ENCODE data around the gene MAGIX. TPM values are rescaled to one million over a fixed set of nuclear protein-coding genes. Genes with fewer than 3 reads are reported as not detected.
A peak's percentile ranks its signal among the peaks of the same experiment; 100 is the strongest.

Gene MAGIX
- total RNA-seq, 4 donors from 2014 or later: 5.6 to 28.8 (median 12.7) TPM

DNA sequence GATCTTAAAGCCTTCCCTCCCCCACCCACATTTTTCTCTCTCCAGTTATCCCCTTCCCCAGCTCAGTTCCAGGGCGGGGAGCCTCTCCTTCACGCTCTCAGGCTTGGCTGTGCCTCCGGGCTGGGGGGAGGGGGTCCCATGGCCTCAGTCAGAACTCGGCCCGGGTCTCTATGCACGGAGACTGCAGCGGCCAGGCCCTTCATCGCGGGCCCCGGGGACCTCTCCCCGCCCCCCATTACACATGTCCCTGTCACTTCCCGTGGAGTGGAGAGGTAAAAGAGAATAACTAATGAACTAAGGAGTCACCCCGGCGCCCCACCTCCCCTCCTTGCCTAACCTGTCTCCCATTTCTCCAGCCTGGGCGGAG lies 24.5 kb downstream of the MAGIX start:
- in situ Hi-C loops (cut with MboI; ENCODE audit: low pct_ligation_motif_present in 1 of 4, low pct_unique_long_range_greater_than_20kb in 1 of 4, low sequenced_read_pairs in 3 of 4) (no loop called here), intact Hi-C loops (cut with DNase I; ENCODE audit: low total_unique reads) (no loop called here)
- Histone ChIP-seq H3K9me3 (no peaks in the 10 kb centered on the region), H3K4me3 (no peak overlapping the region), H3K27ac (peak overlapping the region; percentile 77 to 89 (median 86)), H3K36me3 (peaks cover 0 to 4% (median 0%) of the 10 kb centered on the region in 4 donors), H3K4me1 (peaks cover 0 to 26% (median 8%) of the 10 kb centered on the region in 4 donors), H3K27me3 (no peaks in the 10 kb centered on the region)
- WGBS, 2 donors (ENCODE audit: low coverage in 1 of 2): 76 to 80% methylated on average over 1 to 12 of the region's 15 CpGs
- TF ChIP-seq, protein P1, sequence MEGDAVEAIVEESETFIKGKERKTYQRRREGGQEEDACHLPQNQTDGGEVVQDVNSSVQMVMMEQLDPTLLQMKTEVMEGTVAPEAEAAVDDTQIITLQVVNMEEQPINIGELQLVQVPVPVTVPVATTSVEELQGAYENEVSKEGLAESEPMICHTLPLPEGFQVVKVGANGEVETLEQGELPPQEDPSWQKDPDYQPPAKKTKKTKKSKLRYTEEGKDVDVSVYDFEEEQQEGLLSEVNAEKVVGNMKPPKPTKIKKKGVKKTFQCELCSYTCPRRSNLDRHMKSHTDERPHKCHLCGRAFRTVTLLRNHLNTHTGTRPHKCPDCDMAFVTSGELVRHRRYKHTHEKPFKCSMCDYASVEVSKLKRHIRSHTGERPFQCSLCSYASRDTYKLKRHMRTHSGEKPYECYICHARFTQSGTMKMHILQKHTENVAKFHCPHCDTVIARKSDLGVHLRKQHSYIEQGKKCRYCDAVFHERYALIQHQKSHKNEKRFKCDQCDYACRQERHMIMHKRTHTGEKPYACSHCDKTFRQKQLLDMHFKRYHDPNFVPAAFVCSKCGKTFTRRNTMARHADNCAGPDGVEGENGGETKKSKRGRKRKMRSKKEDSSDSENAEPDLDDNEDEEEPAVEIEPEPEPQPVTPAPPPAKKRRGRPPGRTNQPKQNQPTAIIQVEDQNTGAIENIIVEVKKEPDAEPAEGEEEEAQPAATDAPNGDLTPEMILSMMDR (IDR thresholded peaks at IDR 0.05): no peak
- no peak for TF ChIP-seq EP300 (IDR thresholded peaks at IDR 0.05; ENCODE audit: low read depth)
- no peak for TF ChIP-seq POLR2AphosphoS5 (IDR thresholded peaks at IDR 0.05)
- no peak for TF ChIP-seq POLR2A (IDR thresholded peaks at IDR 0.05)
- DNase-seq: no peak

DNA sequence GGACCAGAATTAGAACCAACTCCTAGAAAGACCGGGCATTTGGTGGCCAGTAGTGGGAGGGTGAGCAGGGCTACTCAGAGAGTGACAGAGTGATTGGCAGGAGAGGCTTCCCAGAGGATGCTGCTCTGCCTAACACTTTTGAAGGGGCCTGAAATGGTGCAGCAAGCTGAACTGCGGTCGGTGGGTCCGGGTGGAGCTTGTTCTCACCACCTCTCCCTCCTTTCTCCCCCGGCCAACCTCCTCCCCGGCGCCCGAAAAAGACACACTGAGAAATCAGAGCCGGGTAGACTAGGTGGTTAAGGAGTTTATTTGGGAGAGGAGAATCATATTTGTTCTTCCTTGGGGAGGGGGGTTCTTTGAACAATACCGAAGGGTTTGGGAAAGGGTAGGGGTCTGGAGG lies 25.0 kb downstream of the MAGIX start:
- no peaks in the 10 kb centered on the region for H3K9me3 ChIP-seq
- 87% methylated on average over 10 of the region's 10 CpGs; no CpG with 5 or more reads in 1 of the 2 donors for WGBS, 2 donors (ENCODE audit: low coverage in 1 of 2)
- peaks cover 0 to 28% (median 8%) of the 10 kb centered on the region in 4 donors for H3K4me1 ChIP-seq
- H3K27ac ChIP-seq: peak overlapping the region in 2 of 4 donors; percentile 87 to 89
- intact Hi-C loops (cut with DNase I; ENCODE audit: low total_unique reads): no loop called here
- in situ Hi-C loops (cut with MboI; ENCODE audit: low pct_ligation_motif_present in 1 of 4, low pct_unique_long_range_greater_than_20kb in 1 of 4, low sequenced_read_pairs in 3 of 4): no loop called here
- H3K27me3 ChIP-seq: no peaks in the 10 kb centered on the region
- peaks cover 0 to 4% (median 0%) of the 10 kb centered on the region in 4 donors for H3K36me3 ChIP-seq
- no peak for DNase-seq
- H3K4me3 ChIP-seq: no peak overlapping the region
- no peak for TF ChIP-seq EP300 (IDR thresholded peaks at IDR 0.05; ENCODE audit: low read depth)

DNA sequence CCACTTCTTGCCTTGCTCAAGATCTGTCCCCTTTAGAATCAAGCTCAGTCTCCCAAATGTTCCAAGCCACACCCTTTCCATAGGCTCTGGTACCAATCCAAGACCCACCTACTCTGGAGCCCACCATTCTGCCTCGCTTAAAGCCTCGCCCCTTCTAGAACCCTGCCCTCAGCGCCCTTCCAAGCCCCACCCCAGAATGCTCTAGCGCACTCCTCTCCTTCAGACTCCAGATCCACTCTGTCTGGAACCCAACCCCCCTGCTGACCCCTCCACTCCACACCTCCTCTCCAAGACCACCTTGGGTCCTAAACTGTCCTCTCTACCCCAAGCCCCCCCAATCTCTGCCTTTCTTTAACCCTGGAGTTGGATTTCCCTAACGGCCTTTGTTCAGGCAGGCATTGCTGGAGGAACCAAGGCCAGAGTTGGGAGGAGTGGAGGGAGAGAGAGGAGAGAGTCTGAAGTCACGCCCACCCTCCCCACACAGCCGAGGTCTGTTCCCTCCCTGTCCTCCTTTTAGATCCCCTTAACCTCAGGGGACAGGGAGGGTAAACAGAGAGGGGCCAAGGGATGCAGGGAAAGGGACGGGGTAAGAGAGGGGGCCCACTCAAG lies 26.0 kb downstream of the MAGIX start:
- Histone ChIP-seq H3K36me3 (no peaks in the 10 kb centered on the region), H3K27ac (peak overlapping the region in 2 of 4 donors; percentile 88 to 90)
- 60 to 93% methylated on average over 3 to 8 of the region's 8 CpGs for WGBS, 2 donors (ENCODE audit: low coverage in 1 of 2)

DNA sequence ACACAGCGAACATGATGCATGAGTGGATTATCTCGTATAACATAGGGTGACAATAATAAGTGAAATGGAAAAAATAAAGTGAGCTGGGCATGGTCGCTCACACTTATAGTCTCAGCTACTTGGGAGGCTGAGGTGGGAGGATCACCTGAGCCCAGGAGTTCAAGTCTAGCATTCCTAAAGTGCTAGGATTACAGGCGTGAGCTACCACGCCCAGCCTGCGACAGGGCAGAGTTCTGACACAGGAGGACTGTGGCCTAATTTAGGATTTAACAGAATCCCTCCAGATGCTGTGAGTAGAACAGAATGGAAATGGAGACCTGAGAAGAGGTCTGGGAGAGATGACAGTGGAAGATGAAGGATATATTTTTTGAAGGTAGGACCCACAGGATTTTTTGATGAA lies 27.0 kb downstream of the MAGIX start:
- H3K36me3 ChIP-seq: no peaks in the 10 kb centered on the region
- H3K27ac ChIP-seq: peak overlapping the region; percentile 77 to 90 (median 89)
- H3K27me3 ChIP-seq: no peaks in the 10 kb centered on the region
- peaks cover 0 to 21% (median 6%) of the 10 kb centered on the region in 4 donors for H3K4me1 ChIP-seq
- intact Hi-C loops (cut with DNase I; ENCODE audit: low total_unique reads) (no loop called here), in situ Hi-C loops (cut with MboI; ENCODE audit: low pct_ligation_motif_present in 1 of 4, low pct_unique_long_range_greater_than_20kb in 1 of 4, low sequenced_read_pairs in 3 of 4) (no loop called here)
- WGBS, 2 donors (ENCODE audit: low coverage in 1 of 2): 60 to 64% methylated on average over 1 to 6 of the region's 6 CpGs
- DNase-seq: no peak
- H3K9me3 ChIP-seq: no peaks in the 10 kb centered on the region
- no peak overlapping the region for H3K4me3 ChIP-seq
- TF ChIP-seq POLR2A (IDR thresholded peaks at IDR 0.05) (no peak), POLR2AphosphoS5 (IDR thresholded peaks at IDR 0.05) (no peak), EP300 (IDR thresholded peaks at IDR 0.05; ENCODE audit: low read depth) (no peak)
- TF ChIP-seq, protein P1 (IDR thresholded peaks at IDR 0.05): no peak

More for the DNA sequence above, 26.0 kb downstream of the MAGIX start:
- no peaks in the 10 kb centered on the region for H3K9me3 ChIP-seq
- H3K27me3 ChIP-seq: no peaks in the 10 kb centered on the region
- intact Hi-C loops (cut with DNase I; ENCODE audit: low total_unique reads) (no loop called here), in situ Hi-C loops (cut with MboI; ENCODE audit: low pct_ligation_motif_present in 1 of 4, low pct_unique_long_range_greater_than_20kb in 1 of 4, low sequenced_read_pairs in 3 of 4) (no loop called here)
- no peak for DNase-seq
- peaks cover 0 to 28% (median 8%) of the 10 kb centered on the region in 4 donors for H3K4me1 ChIP-seq
- H3K4me3 ChIP-seq: no peak overlapping the region
- TF ChIP-seq POLR2AphosphoS5 (IDR thresholded peaks at IDR 0.05) (no peak), EP300 (IDR thresholded peaks at IDR 0.05; ENCODE audit: low read depth) (no peak), POLR2A (IDR thresholded peaks at IDR 0.05) (no peak)
- TF ChIP-seq, protein P1 (IDR thresholded peaks at IDR 0.05): no peak
